GM19452 (cell line): ENCODE results near the gene MYD88.

Source experiments
- ATAC-seq: cut with Tn5 transposase; IDR thresholded peaks from one replicate; pipeline ENCODE4 v1.9.1; 2021; ENCODE audit not compliant: unreplicated experiment

MYD88 gene

GRCh38 chr3:38111696-38112377 is 26.6 kb upstream of the MYD88 start:
- ATAC-seq, result no peak

GRCh38 chr3:38112378-38112761 is 26.1 kb upstream of the MYD88 start:
- ATAC-seq, result no peak

GRCh38 chr3:38114052-38114874 is 24.2 kb upstream of the MYD88 start:
- no peak for ATAC-seq

GRCh38 chr3:38114875-38115644 is 23.4 kb upstream of the MYD88 start:
- ATAC-seq, result no peak

- ATAC-seq, result no peak
Observed at GRCh38 chr3:38115645-38116427, 22.6 kb upstream of the MYD88 start.

GRCh38 chr3:38116471-38117162 is 21.8 kb upstream of the MYD88 start:
- no peak for ATAC-seq

- ATAC-seq, result no peak
Observed at GRCh38 chr3:38117163-38117716, 21.2 kb upstream of the MYD88 start.

GRCh38 chr3:38117748-38118420 is 20.6 kb upstream of the MYD88 start:
- ATAC-seq, result peak; percentile 72

- ATAC-seq, result no peak
Observed at GRCh38 chr3:38118421-38119247, 19.8 kb upstream of the MYD88 start.

- no peak for ATAC-seq
Observed at GRCh38 chr3:38119248-38119544, 19.3 kb upstream of the MYD88 start.

- ATAC-seq, result no peak
Observed at GRCh38 chr3:38119821-38120692, 18.4 kb upstream of the MYD88 start.

GRCh38 chr3:38120693-38121450 is 17.6 kb upstream of the MYD88 start:
- ATAC-seq, result no peak

- ATAC-seq, result no peak
Observed at GRCh38 chr3:38121451-38121831, 17.0 kb upstream of the MYD88 start.

GRCh38 chr3:38121832-38122461 is 16.5 kb upstream of the MYD88 start:
- no peak for ATAC-seq

- no peak for ATAC-seq
Observed at GRCh38 chr3:38122712-38123290, 15.7 kb upstream of the MYD88 start.
